ENCODE results near the gene HPCAL1. TPM values are rescaled to one million over a fixed set of nuclear protein-coding genes. Genes with fewer than 3 reads are reported as not detected.

Gene HPCAL1
- total RNA-seq, 6 experiments from 2014 or later: 23.1 to 68.8 (median 29.1) TPM

DNA sequence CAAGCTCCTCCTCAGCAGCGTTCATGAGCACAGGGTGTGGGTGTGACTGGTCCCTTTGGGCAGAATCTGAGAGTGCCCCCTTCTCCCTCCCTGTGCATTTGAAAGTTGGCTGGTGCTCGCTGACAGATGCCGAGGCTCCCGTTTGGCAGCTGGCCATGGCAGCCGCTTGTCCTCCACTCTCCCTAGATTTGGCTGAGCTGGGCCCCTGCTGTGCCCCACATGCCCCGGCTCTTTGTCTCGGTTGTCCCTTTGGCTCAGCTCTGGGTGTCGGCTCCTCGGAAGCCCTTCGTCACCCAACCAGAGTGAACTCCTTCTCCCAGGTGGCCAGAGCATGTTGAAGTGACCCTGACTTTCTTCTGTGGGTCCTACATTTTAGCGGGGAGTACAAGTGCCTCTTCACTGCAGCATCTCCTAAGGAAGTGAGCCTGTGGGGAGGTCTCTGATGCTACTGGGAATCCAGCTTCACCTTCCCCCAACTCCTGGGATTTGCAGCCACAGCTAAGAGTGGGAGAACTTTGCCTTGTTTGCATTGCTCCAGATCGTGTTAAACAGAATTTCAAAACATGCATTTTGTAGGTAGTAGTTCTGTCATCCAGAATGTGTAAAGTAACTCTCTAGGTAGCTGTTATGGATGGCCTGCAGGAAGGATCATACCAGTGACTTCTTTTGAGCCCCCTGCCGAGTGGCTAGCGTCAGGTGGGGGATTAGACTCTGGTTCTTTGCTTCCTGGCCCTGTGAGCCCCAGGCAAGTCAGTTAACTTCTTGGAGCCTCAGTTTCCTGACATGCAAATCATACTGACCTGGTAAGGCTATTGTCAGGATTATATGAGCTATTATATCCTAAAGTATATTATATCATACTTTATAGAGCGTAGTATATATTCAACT, 24.2 kb downstream of the HPCAL1 start:
- H3K36me3 ChIP-seq: no peaks in the 10 kb centered on the region
- ATAC-seq: peak; percentile 43 to 69 (median 62)
- intact Hi-C loops (cut with DNase I): no loop called here
- peak overlapping the region in 2 of 3 donors; percentile 6 to 35 for H3K4me3 ChIP-seq
- 31% methylated on average over 10 of the region's 15 CpGs for WGBS (ENCODE audit: insufficient coverage, low coverage, low lambda C conversion rate, missing lambda C conversion rate)
- peak in 2 of 3 donors; percentile 51 to 72 for DNase-seq
- H3K27me3 ChIP-seq: no peaks in the 10 kb centered on the region
- no peak for TF ChIP-seq POLR2A (IDR thresholded peaks at IDR 0.05)
- TF ChIP-seq, protein P1, sequence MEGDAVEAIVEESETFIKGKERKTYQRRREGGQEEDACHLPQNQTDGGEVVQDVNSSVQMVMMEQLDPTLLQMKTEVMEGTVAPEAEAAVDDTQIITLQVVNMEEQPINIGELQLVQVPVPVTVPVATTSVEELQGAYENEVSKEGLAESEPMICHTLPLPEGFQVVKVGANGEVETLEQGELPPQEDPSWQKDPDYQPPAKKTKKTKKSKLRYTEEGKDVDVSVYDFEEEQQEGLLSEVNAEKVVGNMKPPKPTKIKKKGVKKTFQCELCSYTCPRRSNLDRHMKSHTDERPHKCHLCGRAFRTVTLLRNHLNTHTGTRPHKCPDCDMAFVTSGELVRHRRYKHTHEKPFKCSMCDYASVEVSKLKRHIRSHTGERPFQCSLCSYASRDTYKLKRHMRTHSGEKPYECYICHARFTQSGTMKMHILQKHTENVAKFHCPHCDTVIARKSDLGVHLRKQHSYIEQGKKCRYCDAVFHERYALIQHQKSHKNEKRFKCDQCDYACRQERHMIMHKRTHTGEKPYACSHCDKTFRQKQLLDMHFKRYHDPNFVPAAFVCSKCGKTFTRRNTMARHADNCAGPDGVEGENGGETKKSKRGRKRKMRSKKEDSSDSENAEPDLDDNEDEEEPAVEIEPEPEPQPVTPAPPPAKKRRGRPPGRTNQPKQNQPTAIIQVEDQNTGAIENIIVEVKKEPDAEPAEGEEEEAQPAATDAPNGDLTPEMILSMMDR (IDR thresholded peaks at IDR 0.05): no peak
- no peaks in the 10 kb centered on the region for H3K9me3 ChIP-seq
- peaks cover 0 to 56% (median 20%) of the 10 kb centered on the region in 4 donors for H3K4me1 ChIP-seq
- peak overlapping the region; percentile 21 to 66 (median 55) for H3K27ac ChIP-seq

DNA sequence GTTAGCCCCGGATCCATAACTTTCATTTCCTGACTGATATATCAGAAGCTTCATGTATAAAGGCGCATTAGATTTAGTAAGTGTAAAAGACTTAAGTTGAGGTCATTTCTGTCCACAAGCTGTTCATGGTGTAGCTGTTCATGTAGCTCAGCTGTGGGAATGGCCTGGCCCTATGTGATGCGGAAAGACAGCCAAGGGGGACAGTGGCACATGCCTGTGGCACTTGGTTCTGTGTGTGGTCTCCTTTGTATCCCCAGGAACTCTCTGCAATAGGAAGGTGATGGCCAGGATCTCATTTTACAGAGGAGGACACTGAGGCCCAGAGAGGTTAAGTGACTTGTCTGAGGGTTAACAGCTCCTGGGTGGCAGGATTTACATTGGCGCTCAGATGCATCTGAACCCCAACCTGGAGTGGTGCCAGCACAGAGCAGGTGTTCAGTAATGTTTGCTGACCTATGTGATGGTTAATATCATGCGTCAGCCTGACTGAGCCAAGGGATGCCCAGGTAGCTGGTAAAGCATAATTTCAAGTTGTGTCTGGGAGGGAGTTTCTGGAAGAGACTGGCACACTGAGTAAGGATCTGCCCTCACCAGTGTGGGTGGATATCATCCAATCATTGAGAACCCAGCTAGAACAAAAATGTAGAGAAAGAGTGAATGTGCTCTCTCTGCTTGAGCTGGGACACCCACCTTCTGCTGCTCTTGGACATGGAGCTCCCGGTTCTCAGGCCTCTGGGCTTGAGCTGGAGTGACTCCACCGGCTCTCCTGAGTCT, 25.4 kb downstream of the HPCAL1 start:
- ATAC-seq (peak in 1 of 4 donors; percentile 3), DNase-seq (peak in 1 of 3 donors; percentile 48)
- no peaks in the 10 kb centered on the region for H3K36me3 ChIP-seq
- 78% methylated on average over 5 of the region's 7 CpGs for WGBS (ENCODE audit: insufficient coverage, low coverage, low lambda C conversion rate, missing lambda C conversion rate)
- peaks cover 0 to 56% (median 20%) of the 10 kb centered on the region in 4 donors for H3K4me1 ChIP-seq
- H3K4me3 ChIP-seq: no peak overlapping the region
- no peaks in the 10 kb centered on the region for H3K9me3 ChIP-seq
- H3K27ac ChIP-seq: no peak overlapping the region
- intact Hi-C loops (cut with DNase I): no loop called here
- no peak for TF ChIP-seq POLR2A (IDR thresholded peaks at IDR 0.05)
- TF ChIP-seq, protein P1 (IDR thresholded peaks at IDR 0.05): no peak
- H3K27me3 ChIP-seq: no peaks in the 10 kb centered on the region

DNA sequence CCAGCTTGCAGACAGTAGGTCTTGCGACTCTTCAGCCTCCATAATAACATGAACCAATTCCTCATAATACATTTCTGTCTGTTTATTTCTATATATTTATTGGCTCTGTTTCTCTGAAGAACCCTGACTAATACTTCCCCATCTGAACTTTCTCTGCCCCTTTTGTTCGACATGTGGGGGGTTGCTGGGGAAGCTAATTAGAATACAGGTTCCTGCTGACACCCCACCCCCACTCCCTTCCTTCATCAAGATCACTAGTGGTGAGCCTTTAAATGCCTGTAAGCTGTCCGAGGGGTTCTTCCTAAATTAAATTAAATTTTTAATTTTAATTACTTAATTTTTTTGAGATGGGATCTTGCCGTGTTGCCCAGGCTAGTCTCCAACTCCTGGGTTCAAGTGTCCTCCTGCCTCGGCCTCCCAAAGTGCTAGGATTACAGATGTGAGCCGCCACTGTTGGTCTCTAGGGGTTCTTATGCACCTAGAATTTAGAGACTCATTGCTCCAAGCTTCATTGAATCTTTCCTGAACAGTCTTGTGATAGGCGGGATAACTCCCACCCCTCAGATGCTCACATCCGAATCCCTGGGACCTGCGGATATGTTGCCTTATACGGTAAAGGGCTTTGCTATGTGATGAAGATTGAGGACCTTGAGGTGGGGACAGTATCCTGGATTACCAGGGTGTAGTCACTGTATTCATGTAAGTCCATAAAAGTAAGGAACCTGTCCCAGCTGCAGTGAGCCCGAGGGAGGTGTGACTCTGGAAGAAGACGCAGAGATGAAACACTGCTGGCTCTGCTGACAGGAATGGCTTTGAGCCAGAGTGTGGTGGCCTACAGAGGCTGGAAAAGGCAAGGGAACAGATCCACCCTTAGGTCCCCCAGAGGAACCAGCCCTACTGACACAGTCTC, 26.2 kb downstream of the HPCAL1 start:
- 88% methylated on average over 6 of the region's 12 CpGs for WGBS (ENCODE audit: insufficient coverage, low coverage, low lambda C conversion rate, missing lambda C conversion rate)
- Histone ChIP-seq H3K27ac (peak overlapping the region in 1 of 3 donors; percentile 26), H3K4me1 (peaks cover 0 to 52% (median 18%) of the 10 kb centered on the region in 4 donors), H3K9me3 (no peaks in the 10 kb centered on the region), H3K27me3 (no peaks in the 10 kb centered on the region), H3K36me3 (no peaks in the 10 kb centered on the region), H3K4me3 (no peak overlapping the region)
- no peak for ATAC-seq
- TF ChIP-seq, protein P1 (IDR thresholded peaks at IDR 0.05): no peak
- TF ChIP-seq POLR2A (IDR thresholded peaks at IDR 0.05): no peak
- no peak for DNase-seq
- intact Hi-C loops (cut with DNase I): no loop called here

DNA sequence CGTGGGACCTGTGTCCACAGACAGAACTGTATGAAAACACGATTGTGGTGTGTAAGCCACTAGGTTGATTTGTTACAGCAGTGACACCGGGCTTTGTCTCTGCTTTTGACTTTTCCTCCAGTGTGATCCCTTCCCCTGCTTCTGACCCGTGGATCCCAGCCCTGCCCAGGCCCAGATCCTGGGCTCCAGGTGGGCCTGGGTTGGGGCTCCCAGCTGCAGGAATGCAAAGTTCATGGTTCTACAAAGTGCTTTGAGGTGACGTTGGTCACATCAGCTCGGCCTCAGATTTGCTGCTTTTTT, 26.8 kb downstream of the HPCAL1 start:
- ATAC-seq (no peak), DNase-seq (no peak)
- Histone ChIP-seq H3K36me3 (no peaks in the 10 kb centered on the region), H3K27ac (peak overlapping the region in 2 of 3 donors; percentile 24 to 26), H3K4me1 (peaks cover 0 to 46% (median 15%) of the 10 kb centered on the region in 4 donors), H3K27me3 (no peaks in the 10 kb centered on the region), H3K4me3 (no peak overlapping the region), H3K9me3 (no peaks in the 10 kb centered on the region)
- 56% methylated on average over 2 of the region's 6 CpGs for WGBS (ENCODE audit: insufficient coverage, low coverage, low lambda C conversion rate, missing lambda C conversion rate)
- TF ChIP-seq POLR2A (IDR thresholded peaks at IDR 0.05): no peak
- TF ChIP-seq, protein P1 (IDR thresholded peaks at IDR 0.05): no peak
- intact Hi-C loops (cut with DNase I): no loop called here

Data from right lobe of liver (tissue), 6 donors.